Forelimb muscle (tissue), 1 donor: ENCODE data around the gene FAM110C. TPM values are rescaled to one million over a fixed set of nuclear protein-coding genes. Genes with fewer than 3 reads are reported as not detected.

Source experiments
- polyA plus RNA-seq: library from polyadenylated mRNA; unstranded; fragments of 120-200 nt; gene quantifications from one replicate; pipeline ENCODE4 v1.2.1, GENCODE V29; 2013; ENCODE audit not compliant: insufficient read length

The FAM110C gene
- polyA plus RNA-seq, 1 donor = 1.8 TPM

Other genes starting within 250 kb of the FAM110C start
- gene SH3YL1, start 217.5 kb upstream of the FAM110C start, polyA plus RNA-seq = 38.7 TPM
- gene ACP1, start 218.4 kb upstream of the FAM110C start, polyA plus RNA-seq = 90.7 TPM
- 1.5 TPM for gene ALKAL2, start 241.6 kb upstream of the FAM110C start, polyA plus RNA-seq